GM23338 (cell line): ENCODE measurements around the gene PSORS1C1. TPM values are rescaled to one million over a fixed set of nuclear protein-coding genes. Genes with fewer than 3 reads are reported as not detected.

Source experiments
- ATAC-seq: fragments of 200-7000 bp; cut with Tn5 transposase; 3 replicates; pipeline ENCODE4 v1.9.1; 2020
- DNase-seq: peaks from one replicate; pipeline ENCODE4 v3.0.0-alpha.2; 2015; ENCODE audit warnings: low spot score
- H2AFZ ChIP-seq: fragments of 200-600 bp; sonication (generic); 2 replicates; pipeline ENCODE4 v1.8.0; 2016; ENCODE audit warnings: antibody characterized with exemption, mild to moderate bottlenecking, moderate library complexity
- H3F3A ChIP-seq: fragments of 200-600 bp; sonication (generic); replicated peaks from 2 replicates; pipeline ENCODE4 v1.8.0; 2017; ENCODE audit warnings: antibody characterized with exemption, mixed run types, low read depth
- H3K27ac ChIP-seq: fragments of 200-600 bp; sonication (generic); 2 replicates; pipeline ENCODE4 v1.6.1; 2016; ENCODE audit warnings: low read depth
- H3K27me3 ChIP-seq: fragments of 200-600 bp; sonication (generic); 2 replicates; pipeline ENCODE4 v1.8.0; 2016; ENCODE audit warnings: mild to moderate bottlenecking, mixed run types, moderate library complexity; ENCODE audit not compliant: insufficient read depth
- H3K36me3 ChIP-seq: fragments of 200-600 bp; sonication (generic); 2 replicates; pipeline ENCODE4 v1.8.0; 2016; ENCODE audit warnings: mild to moderate bottlenecking; ENCODE audit not compliant: insufficient read depth
- H3K4me1 ChIP-seq: fragments of 200-600 bp; sonication (generic); 2 replicates; pipeline ENCODE4 v1.8.0; 2016; ENCODE audit warnings: mild to moderate bottlenecking, moderate library complexity; ENCODE audit not compliant: insufficient read depth
- H3K4me2 ChIP-seq: fragments of 200-600 bp; sonication (generic); 2 replicates; pipeline ENCODE4 v1.7.1; 2017; ENCODE audit warnings: mixed run types
- H3K4me3 ChIP-seq: fragments of 200-600 bp; sonication (generic); 2 replicates; pipeline ENCODE4 v1.6.1; 2016; ENCODE audit warnings: mixed run types
- H3K79me2 ChIP-seq: fragments of 200-600 bp; sonication (generic); replicated peaks from 2 replicates; pipeline ENCODE4 v1.8.0; 2017; ENCODE audit warnings: mild to moderate bottlenecking; ENCODE audit not compliant: insufficient read depth
- H3K9me2 ChIP-seq: fragments of 200-600 bp; sonication (generic); 2 replicates; pipeline ENCODE4 v1.8.0; 2017; ENCODE audit not compliant: insufficient read depth
- H4K20me1 ChIP-seq: fragments of 200-600 bp; sonication (generic); replicated peaks from 2 replicates; pipeline ENCODE4 v1.8.0; 2017; ENCODE audit warnings: mild to moderate bottlenecking; ENCODE audit not compliant: insufficient read depth
- H3K27ac Mint-ChIP-seq: 2 replicates; pipeline ENCODE4 v1.8.0; 2020; ENCODE audit warnings: inconsistent platforms, mild to moderate bottlenecking, moderate library complexity, mixed read lengths
- H3K27me3 Mint-ChIP-seq: 3 replicates; pipeline ENCODE4 v1.8.0; 2022; ENCODE audit warnings: low read depth, mild to moderate bottlenecking, moderate library complexity, mixed read lengths, inconsistent platforms; ENCODE audit not compliant: insufficient read depth, poor library complexity
- H3K36me3 Mint-ChIP-seq: 3 replicates; pipeline ENCODE4 v1.8.0; 2021; ENCODE audit warnings: low read depth, mild to moderate bottlenecking, inconsistent platforms, moderate library complexity, mixed read lengths
- H3K4me1 Mint-ChIP-seq: 3 replicates; pipeline ENCODE4 v1.8.0; 2020; ENCODE audit warnings: mild to moderate bottlenecking, inconsistent platforms, mixed read lengths
- H3K4me3 Mint-ChIP-seq: 3 replicates; pipeline ENCODE4 v1.8.0; 2021; ENCODE audit warnings: moderate library complexity, mild to moderate bottlenecking, inconsistent platforms, mixed read lengths
- H3K9me3 Mint-ChIP-seq: 3 replicates; pipeline ENCODE4 v1.8.0; 2020; ENCODE audit warnings: moderate library complexity, mild to moderate bottlenecking, inconsistent platforms, mixed read lengths
- JUNB ChIP-seq: IDR thresholded peaks from one replicate; pipeline ENCODE4 v1.6.1; 2016; ENCODE audit warnings: antibody characterized with exemption; ENCODE audit not compliant: unreplicated experiment
- NANOG ChIP-seq: IDR thresholded peaks from 2 replicates; pipeline ENCODE4 v1.6.1; 2016; ENCODE audit warnings: antibody characterized with exemption, borderline replicate concordance
- polyA plus RNA-seq: library from polyadenylated mRNA; unstranded; fragments of >200 nt; fragmentation: Nextera tagmentation; extraction: Ambion mirVana; gene quantifications from 2 replicates; pipeline ENCODE4 v1.2.1, GENCODE V29; 2016
- total RNA-seq: library from RNA; depleted of rRNA; stranded (reverse); fragments of >200 nt; shearing (Covaris generic); gene quantifications from 2 replicates; pipeline ENCODE4 v1.2.3, GENCODE V29; 2014
- TF ChIP-seq, protein P1 (sequence below): fragments of 250-450 bp; sonication (Bioruptor Pico); IDR thresholded peaks from 2 replicates; pipeline ENCODE4 v1.5.0; 2020; ENCODE audit warnings: mild to moderate bottlenecking, moderate library complexity
- TF ChIP-seq, protein P2 (sequence below), 2 experiments: fragments of 200-600 bp in 1 of 2; sonication (generic) in 1 of 2; conservative IDR thresholded peaks; 2 replicates each; pipeline versions ENCODE4 v1.5.1 to v1.6.1; 2016 to 2017; ENCODE audit warnings: antibody characterized with exemption in 2 of 2, low read depth in 2 of 2, mild to moderate bottlenecking in 2 of 2, moderate library complexity in 1 of 2

The PSORS1C1 gene
- total and polyA plus RNA-seq, 2 experiments from 2014 or later = not detected

- H3K27ac Mint-ChIP-seq = no peak overlapping the region
- H4K20me1 ChIP-seq = no peaks in the 10 kb centered on the region
- no peak for ATAC-seq
These were observed 14.5 kb downstream of the PSORS1C1 start for GRCh38 chr6:31129130-31129529.

More at GRCh38 chr6:31129130-31129529, 14.5 kb downstream of the PSORS1C1 start:
- no peak for DNase-seq
- Histone ChIP-seq H2AFZ (no peak overlapping the region), H3K27ac (no peak overlapping the region), H3K27me3 (no peaks in the 10 kb centered on the region), H3K4me2 (no peak overlapping the region), H3K4me3 (no peak overlapping the region), H3K36me3 (no peaks in the 10 kb centered on the region), H3K79me2 (no peaks in the 10 kb centered on the region), H3K9me2 (no peaks in the 10 kb centered on the region), H3K4me1 (0 out of 2 replicates have a peak, but pooled peaks cover 4% of the 10 kb centered on the region), H3F3A (0 out of 2 replicates have a peak, but pooled peaks cover 4% of the 10 kb centered on the region)
- TF ChIP-seq JUNB (no peak), NANOG (no peak)
- TF ChIP-seq, protein P1, sequence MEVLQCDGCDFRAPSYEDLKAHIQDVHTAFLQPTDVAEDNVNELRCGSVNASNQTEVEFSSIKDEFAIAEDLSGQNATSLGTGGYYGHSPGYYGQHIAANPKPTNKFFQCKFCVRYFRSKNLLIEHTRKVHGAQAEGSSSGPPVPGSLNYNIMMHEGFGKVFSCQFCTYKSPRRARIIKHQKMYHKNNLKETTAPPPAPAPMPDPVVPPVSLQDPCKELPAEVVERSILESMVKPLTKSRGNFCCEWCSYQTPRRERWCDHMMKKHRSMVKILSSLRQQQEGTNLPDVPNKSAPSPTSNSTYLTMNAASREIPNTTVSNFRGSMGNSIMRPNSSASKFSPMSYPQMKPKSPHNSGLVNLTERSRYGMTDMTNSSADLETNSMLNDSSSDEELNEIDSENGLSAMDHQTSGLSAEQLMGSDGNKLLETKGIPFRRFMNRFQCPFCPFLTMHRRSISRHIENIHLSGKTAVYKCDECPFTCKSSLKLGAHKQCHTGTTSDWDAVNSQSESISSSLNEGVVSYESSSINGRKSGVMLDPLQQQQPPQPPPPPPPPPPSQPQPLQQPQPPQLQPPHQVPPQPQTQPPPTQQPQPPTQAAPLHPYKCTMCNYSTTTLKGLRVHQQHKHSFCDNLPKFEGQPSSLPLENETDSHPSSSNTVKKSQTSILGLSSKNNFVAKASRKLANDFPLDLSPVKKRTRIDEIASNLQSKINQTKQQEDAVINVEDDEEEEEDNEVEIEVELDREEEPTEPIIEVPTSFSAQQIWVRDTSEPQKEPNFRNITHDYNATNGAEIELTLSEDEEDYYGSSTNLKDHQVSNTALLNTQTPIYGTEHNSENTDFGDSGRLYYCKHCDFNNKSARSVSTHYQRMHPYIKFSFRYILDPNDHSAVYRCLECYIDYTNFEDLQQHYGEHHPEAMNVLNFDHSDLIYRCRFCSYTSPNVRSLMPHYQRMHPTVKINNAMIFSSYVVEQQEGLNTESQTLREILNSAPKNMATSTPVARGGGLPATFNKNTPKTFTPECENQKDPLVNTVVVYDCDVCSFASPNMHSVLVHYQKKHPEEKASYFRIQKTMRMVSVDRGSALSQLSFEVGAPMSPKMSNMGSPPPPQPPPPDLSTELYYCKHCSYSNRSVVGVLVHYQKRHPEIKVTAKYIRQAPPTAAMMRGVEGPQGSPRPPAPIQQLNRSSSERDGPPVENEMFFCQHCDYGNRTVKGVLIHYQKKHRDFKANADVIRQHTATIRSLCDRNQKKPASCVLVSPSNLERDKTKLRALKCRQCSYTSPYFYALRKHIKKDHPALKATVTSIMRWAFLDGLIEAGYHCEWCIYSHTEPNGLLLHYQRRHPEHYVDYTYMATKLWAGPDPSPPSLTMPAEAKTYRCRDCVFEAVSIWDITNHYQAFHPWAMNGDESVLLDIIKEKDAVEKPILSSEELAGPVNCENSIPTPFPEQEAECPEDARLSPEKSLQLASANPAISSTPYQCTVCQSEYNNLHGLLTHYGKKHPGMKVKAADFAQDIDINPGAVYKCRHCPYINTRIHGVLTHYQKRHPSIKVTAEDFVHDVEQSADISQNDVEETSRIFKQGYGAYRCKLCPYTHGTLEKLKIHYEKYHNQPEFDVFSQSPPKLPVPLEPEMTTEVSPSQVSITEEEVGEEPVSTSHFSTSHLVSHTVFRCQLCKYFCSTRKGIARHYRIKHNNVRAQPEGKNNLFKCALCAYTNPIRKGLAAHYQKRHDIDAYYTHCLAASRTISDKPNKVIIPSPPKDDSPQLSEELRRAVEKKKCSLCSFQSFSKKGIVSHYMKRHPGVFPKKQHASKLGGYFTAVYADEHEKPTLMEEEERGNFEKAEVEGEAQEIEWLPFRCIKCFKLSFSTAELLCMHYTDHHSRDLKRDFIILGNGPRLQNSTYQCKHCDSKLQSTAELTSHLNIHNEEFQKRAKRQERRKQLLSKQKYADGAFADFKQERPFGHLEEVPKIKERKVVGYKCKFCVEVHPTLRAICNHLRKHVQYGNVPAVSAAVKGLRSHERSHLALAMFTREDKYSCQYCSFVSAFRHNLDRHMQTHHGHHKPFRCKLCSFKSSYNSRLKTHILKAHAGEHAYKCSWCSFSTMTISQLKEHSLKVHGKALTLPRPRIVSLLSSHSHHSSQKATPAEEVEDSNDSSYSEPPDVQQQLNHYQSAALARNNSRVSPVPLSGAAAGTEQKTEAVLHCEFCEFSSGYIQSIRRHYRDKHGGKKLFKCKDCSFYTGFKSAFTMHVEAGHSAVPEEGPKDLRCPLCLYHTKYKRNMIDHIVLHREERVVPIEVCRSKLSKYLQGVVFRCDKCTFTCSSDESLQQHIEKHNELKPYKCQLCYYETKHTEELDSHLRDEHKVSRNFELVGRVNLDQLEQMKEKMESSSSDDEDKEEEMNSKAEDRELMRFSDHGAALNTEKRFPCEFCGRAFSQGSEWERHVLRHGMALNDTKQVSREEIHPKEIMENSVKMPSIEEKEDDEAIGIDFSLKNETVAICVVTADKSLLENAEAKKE (CRISPR knock-in tag) = no peak
- TF ChIP-seq, protein P2, sequence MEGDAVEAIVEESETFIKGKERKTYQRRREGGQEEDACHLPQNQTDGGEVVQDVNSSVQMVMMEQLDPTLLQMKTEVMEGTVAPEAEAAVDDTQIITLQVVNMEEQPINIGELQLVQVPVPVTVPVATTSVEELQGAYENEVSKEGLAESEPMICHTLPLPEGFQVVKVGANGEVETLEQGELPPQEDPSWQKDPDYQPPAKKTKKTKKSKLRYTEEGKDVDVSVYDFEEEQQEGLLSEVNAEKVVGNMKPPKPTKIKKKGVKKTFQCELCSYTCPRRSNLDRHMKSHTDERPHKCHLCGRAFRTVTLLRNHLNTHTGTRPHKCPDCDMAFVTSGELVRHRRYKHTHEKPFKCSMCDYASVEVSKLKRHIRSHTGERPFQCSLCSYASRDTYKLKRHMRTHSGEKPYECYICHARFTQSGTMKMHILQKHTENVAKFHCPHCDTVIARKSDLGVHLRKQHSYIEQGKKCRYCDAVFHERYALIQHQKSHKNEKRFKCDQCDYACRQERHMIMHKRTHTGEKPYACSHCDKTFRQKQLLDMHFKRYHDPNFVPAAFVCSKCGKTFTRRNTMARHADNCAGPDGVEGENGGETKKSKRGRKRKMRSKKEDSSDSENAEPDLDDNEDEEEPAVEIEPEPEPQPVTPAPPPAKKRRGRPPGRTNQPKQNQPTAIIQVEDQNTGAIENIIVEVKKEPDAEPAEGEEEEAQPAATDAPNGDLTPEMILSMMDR (conservative IDR thresholded peaks at IDR 0.05; ENCODE audit: low read depth in 2 of 2) = no peak
- Mint-ChIP-seq H3K9me3 (no peaks in the 10 kb centered on the region; the same call in 1 of the 3 replicates), H3K36me3 (no peaks in the 10 kb centered on the region), H3K27me3 (peaks cover 7% of the 10 kb centered on the region), H3K4me3 (no peak overlapping the region), H3K4me1 (peaks cover 27% of the 10 kb centered on the region)
